HG03354 (cell line): ENCODE data around the gene TMEM235.

Experiments used
- ATAC-seq: cut with Tn5 transposase; IDR thresholded peaks from one replicate; pipeline ENCODE4 v1.9.1; 2021; ENCODE audit warnings: mild to moderate bottlenecking; ENCODE audit not compliant: unreplicated experiment, poor library complexity, severe bottlenecking

Gene TMEM235

GRCh38 chr17:78267253-78268073, 36.0 kb downstream of the TMEM235 start:
- no peak for ATAC-seq

- ATAC-seq, result no peak
Observed at GRCh38 chr17:78268191-78268874, 36.9 kb downstream of the TMEM235 start.

DNA sequence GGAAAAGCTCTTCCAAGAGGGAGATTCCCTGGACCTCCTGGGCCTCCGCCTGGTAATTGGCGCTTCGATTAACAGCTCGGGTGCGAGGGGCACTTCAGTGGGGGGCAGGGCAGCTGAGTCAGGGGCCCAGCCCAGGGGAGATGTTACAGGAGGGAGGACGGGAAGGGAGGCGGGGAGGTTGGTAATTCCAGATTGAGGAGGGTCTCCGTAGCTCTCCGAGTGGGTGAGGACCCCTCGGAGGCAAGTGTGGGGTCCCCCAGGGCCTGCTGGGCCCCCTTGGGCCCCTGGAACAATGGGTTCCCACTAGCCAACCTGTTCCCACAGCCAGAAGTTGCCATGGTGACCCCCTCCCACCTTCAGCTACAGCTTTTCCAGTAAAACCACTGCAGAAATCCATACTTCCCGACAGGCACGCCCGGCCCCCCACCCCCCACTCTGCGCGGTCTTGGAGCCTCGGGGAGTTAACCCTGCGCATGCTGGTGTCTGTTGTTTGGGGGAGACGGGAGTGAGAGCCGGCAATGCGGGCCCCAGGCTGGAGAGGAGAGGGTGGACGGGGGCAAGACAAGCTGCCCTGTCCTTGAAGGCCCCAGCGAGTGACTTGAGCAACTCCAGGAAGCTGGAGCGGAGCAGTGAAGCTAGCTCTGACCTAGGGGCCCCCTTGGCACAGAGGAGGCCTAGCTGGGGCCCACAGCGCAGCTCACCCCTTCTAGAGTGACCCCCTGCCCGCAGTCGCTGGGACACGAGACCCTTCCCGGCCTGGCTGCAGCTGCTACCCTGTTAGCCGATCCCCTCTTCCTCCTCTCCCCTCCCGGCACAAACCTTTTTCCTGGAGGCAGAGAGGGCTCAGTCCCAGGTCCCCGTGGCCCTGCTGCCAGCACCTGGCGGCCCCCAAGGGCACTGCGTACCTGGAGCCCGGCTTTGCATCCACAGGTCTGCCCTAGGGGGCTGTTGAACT, 37.8 kb downstream of the TMEM235 start:
- ATAC-seq, result no peak

DNA sequence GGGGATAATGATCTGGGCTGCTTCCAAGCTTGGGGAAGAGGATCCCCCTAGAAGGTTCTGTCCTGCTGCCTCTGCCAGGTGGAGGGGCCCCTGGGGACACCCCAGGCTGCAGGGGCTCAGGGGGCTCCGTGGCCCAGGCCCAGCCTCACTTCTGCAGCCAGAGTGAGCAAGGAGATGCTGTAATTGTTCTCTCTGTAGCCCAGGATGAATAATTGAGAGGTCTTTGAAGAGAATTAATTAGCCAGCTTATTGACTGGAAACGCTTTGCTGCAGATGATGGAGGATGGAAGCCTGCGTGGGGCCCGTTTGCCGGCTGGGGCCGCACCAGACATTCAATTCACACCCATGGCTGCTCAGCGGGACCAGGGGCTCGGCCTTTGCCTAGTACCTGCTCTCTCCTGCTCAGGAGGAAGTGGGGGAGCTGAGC, 38.5 kb downstream of the TMEM235 start:
- no peak for ATAC-seq

- no peak for ATAC-seq
Observed at GRCh38 chr17:78271419-78272170, 40.2 kb downstream of the TMEM235 start.

DNA sequence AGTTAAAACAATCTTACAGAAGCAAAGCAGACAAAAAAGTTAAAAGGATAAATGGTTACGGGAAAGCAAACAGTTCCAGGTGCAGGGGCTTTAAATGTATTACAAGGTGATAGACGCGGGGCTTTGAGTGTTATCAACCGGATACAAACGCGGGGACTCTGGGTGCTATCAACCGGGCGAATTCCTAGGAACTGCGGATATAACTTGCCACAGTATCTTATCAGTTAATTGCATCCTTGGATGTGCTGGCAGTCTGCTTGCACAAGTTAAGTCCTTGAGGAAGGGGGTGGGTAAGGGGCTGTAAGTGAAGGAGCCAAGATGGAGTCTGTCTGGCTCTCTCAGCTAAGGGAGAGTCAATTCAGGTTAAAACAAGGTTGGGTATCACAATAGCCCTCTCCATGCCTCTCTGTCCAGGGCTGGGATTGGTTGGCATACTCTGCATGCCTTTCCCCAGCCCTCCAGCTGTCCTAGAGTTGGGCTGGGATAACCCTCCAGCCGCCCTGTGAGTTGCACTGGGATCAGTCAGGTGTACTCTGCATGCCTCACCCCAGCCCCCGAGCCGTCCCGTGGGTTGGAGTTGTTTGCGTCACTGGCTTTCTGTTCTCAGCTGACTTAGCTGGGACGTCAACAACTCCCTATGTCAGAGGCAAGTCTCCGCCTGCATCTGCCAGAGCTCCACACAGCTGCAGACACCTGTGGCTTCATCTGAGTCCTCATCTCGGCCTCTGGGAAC, 40.9 kb downstream of the TMEM235 start:
- ATAC-seq, result no peak

DNA sequence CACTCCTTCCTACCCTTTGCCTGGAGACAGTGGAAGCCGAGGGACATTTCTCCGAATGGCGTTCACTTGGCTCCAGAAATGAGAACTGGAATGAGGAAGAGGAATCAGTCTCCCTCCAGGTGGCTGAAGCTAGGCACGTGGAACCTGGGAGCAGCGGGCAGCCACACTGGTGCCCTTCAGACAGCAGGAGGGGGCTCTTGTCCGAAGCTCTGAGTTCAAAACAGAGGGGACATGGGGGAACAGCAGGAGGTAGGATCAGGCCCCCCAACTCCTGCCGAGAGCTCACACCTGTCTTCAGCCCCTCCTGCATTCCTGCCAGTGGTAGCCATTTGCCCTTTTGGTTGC, 41.5 kb downstream of the TMEM235 start:
- ATAC-seq, result no peak

DNA sequence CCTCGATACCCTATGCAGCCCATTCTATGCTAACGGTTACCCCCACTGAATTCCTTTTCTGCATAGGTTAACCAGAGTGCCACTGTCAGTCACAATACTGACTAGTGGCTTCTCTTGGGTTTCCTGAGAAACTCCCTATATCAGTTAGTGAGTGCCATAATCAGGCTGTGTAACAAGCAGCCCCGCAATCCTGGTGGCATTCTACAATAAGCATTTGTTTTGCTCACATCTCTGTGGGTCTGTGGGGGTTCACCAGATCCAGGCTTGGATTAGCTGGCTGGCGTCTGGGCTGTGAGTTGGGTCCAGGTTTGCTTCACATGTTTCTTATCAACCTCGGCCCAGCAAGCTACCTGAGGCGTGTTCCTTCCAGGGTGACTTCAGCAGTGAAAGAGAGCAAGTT, 42.4 kb downstream of the TMEM235 start:
- ATAC-seq, result no peak

GRCh38 chr17:78275355-78275754, 43.9 kb downstream of the TMEM235 start:
- ATAC-seq, result no peak

- peak; percentile 74 for ATAC-seq
Observed at GRCh38 chr17:78276098-78276887, 44.9 kb downstream of the TMEM235 start.

- ATAC-seq, result no peak
Observed at GRCh38 chr17:78278139-78278741, 46.8 kb downstream of the TMEM235 start.

- ATAC-seq, result no peak
Observed at GRCh38 chr17:78279360-78279990, 48.0 kb downstream of the TMEM235 start.

DNA sequence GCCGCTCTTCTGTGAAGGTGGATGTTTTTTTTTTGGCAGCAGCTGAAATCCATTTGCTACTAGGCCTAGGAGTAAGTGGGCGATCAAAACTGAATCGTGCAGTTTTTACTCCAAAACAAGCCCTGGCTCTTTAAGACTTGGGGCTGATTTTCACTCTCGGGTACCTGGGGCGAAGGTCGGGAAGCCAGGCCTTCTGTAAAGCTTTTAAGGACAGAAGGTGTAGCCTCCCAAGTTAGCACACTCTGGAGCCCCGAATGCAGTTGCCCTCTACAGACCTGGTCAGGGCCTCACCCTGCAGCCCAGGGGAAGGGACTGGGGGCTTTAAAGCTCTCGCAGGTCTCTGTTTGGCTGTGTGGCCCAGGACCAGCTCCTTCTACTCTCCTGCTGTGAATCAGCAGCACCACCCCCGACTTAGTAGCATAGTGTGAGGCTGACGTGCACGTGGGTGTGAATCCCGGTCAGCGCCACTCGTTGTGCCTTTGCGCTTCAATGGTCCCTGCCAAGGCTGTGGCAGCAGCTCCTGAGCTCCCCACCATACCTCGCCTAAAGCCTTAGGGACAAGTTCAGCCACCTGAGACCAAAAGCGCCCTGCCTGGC, 49.9 kb downstream of the TMEM235 start:
- no peak for ATAC-seq

GRCh38 chr17:78284146-78284545, 52.7 kb downstream of the TMEM235 start:
- ATAC-seq, result no peak

- no peak for ATAC-seq
Observed at GRCh38 chr17:78289004-78289403, 57.6 kb downstream of the TMEM235 start.

GRCh38 chr17:78289802-78290363, 58.5 kb downstream of the TMEM235 start:
- ATAC-seq, result peak; percentile 53
